DMS79 treated with DMSO at 0.1 percent for 48 hours (cell line): ENCODE data around the gene SESN2.

ENCODE experiments used
- DNase-seq: peaks from one replicate; lab custom pipeline; 2025; lab: John Stamatoyannopoulos, UW

Gene SESN2

DNA sequence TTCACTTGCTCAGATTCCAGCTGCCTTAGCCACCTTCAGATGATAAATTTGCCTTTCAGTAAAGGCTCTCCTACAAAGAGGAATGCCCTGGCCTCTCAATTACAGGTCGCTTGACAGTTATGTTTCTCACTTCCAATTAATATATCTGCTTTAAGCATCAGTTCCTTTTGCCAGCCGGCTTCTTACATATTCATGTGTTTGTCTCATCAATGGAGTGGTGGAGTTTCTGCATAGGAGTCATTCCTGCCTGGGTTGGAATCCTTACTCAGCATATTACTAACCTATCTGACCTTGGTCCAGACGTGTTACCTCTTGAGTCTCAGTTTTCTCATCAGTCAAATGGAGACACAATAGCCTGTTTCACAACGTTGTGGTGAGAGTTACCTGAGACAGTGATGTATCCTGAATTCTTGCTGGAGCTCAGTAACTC, 9.4 kb upstream of the SESN2 start:
- DNase-seq: no peak

DNA sequence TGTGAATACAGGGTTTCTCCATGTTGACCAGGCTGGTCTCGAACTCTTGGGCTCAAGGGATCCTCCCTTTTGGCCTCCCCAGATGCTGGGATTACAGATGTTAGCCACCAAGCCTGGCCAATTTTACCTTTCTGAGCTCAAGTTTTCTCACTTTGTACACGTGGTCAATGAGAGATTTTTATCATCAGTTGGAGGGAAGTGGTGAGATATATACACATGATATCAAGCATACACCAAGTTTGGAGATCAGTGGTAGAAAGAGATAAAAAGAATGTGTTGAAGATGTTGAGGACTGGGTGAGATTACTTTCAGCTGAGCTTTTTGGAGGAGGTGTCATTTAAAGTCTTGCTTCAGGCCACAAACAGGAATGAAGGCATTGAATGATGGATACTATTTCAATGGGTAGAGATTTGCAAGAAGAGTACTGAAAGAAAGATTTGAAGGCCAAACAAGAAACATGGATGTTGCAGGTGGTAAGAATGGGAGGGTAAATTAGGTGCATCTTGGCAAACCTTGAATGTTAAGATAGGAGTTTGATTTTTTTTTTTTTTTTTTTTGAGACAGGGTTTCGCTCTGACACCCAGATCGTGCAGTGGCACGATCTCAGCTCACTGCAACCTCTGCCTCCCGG, 3.0 kb upstream of the SESN2 start:
- DNase-seq: no peak

- no peak for DNase-seq
These were observed 1.6 kb upstream of the SESN2 start for GRCh38 chr1:28257736-28258135.

GRCh38 chr1:28258628-28259251, 578 bp upstream of the SESN2 start:
- DNase-seq: no peak

DNA sequence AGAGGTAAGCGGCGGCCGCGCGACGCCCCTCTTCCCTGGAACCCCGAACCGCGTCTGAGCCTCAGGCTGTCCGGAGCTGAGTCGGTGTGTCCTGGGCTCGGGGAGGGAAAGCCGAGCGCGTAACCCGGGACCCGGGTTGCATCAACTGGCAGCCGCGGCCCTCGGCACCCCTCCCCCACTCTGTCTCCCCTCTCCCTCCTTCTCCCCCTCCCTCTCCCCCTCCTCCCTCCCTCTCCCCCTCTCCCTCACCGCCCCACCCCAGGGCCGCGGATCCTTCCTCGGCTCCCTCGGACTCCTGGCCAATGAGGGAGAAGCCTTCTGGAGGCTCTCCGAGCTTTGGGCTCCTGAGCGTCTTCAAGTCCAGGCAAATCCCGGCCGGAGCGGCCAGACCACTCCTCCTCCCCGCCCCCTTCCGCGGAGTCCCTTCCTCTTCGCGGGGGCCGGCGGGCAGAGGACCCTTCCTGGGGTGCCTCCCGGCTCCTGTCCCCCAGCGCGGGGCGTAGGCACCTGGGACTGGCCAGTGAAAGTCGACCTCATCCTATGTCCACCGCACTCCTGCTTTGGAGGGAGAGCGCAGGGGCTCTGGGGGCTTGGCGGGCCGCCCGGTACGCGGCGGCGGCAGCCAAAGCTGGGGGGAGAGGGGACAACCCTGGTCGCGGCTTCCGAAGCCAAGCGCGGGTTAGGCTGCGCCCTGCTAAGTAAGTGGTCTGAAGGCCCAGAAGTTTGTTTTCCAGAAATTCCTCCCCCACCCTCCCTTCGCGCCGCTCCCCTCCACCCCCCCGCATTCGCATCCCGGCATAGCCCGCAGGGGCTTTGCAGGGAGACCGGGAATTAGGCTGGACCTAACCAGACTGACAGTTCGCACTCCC, 850 bp downstream of the SESN2 start:
- peak; percentile 23 for DNase-seq

- no peak for DNase-seq
These were observed 1.5 kb downstream of the SESN2 start for GRCh38 chr1:28260803-28261174.

- DNase-seq: no peak
These were observed 5.6 kb downstream of the SESN2 start for GRCh38 chr1:28264897-28265296.

DNA sequence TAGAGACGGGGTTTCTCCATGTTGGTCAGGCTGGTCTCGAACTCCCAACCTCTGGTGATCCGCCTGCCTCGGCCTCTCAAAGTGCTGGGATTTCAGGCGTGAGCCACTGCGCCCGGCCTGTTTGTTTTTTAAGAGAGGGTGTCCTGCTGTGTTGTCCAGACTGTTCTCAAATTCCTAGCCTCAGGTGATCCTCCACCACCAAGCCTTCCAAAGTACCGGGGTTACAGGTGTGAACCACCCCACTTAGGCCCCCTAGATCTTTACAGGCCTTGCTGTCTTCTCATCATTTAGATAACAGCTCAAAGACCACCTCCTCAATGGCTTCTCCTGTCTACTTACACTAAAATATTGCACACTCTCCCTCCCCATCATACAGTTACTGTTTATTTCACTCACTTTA, 6.3 kb downstream of the SESN2 start:
- DNase-seq: no peak

- no peak for DNase-seq
These were observed 7.6 kb downstream of the SESN2 start for GRCh38 chr1:28266920-28267322.

DNA sequence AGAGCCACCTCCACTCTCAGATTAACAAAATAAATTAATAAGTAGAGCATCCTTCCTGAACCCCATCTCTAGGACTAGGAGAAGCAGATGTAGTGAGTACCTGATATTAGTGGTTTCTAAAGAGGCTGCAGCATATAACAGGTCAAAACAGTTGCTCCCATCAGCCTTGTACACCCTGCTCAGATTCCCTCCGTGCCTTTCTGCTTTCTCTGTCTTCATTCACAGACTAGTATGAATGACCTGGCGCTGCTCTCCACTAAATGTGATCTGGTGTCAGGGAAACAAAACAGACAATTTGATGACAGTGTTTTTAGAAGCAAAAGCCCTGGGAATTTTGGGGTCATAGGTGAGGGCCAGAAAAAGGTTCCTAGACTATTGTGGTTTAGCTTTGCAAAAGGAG, 8.3 kb downstream of the SESN2 start:
- DNase-seq: no peak

GRCh38 chr1:28269529-28269928, 10.2 kb downstream of the SESN2 start:
- no peak for DNase-seq

DNA sequence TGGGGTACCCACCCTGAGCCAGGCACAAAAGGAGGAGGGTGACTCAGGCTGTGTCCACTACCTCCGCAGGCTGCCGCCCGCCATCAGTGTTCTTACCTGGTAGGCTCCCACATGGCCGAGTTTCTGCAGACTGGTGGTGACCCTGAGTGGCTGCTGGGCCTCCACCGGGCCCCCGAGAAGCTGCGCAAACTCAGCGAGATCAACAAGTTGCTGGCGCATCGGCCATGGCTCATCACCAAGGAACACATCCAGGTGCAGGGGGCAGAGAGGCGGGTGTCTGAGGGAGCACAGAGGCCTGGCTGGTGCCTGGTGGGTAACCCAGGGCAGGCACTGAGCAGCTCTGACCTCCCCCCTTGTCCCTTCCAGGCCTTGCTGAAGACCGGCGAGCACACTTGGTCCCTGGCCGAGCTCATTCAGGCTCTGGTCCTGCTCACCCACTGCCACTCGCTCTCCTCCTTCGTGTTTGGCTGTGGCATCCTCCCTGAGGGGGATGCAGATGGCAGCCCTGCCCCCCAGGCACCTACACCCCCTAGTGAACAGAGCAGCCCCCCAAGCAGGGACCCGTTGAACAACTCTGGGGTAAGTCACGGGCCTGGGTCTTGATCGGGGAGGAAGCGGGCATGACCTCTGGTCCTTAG, 13.0 kb downstream of the SESN2 start:
- DNase-seq: no peak

GRCh38 chr1:28273216-28273860, 14.0 kb downstream of the SESN2 start:
- no peak for DNase-seq

- DNase-seq: no peak
These were observed 19.4 kb downstream of the SESN2 start for GRCh38 chr1:28278763-28279162.

- DNase-seq: no peak
These were observed 20.4 kb downstream of the SESN2 start for GRCh38 chr1:28279721-28280120.

GRCh38 chr1:28280501-28280900, 21.2 kb downstream of the SESN2 start:
- no peak for DNase-seq

- no peak for DNase-seq
These were observed 21.7 kb downstream of the SESN2 start for GRCh38 chr1:28280977-28281381.

- DNase-seq: no peak
These were observed 22.5 kb downstream of the SESN2 start for GRCh38 chr1:28281608-28282425.

DNA sequence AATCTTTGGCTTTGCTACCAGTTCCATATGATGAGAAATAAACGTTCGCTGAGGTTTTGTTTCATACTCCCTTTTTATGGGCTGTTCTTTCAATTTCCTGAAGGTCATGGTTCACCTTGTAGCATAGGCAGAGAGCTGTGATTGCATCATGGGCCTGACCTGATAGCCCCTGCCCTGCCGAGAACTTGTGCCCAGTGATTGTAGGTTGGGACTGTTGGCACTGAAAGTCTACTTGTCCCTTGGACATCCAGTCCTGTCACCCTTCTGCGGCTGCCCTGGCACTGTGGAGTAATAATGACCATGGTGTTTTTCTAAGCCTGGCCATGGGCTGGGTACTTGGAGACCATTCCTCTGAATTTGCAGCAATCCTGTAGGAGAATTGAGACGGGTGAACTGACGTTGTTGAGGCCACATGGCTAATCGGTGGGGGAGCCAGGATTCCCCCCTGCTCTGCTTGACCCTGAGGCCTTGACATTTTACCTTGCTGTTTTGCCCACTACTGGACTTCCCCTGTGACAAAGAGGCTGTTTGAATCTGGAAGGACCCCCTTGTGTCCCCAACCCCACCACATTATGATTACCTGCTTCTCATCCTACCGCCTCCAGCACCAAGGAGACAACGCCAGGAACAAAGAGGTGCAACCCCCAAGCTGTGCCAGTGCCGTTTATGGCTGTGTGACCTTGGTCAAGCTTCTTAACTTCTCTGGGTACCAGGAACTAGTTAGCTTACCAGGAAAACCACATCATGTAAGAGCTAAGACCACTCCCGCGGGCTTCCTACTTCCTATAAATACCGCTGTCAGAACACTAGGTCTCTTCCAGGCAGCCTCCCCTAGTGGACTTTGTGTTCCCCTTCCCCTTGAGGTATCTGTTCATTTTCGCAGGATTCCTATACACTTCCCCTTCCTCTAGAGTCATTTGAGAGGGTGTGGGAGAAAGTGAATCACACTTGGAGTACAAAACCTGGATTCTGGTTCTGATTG, 23.4 kb downstream of the SESN2 start:
- no peak for DNase-seq

GRCh38 chr1:28286111-28286510, 26.8 kb downstream of the SESN2 start:
- no peak for DNase-seq
